GM19240 (cell line): Measurements from ENCODE around the gene SASH1.
"Not testable (repeated sequence)": the region's sequence is repeated elsewhere in the genome, so short reads cannot be mapped to it uniquely, and the experiment has no call there.

Experiments used
- DNase-seq: peaks from one replicate; pipeline ENCODE4 v3.0.0; 2011; ENCODE audit warnings: low spot score; ENCODE audit not compliant: insufficient read length

The SASH1 gene

DNA sequence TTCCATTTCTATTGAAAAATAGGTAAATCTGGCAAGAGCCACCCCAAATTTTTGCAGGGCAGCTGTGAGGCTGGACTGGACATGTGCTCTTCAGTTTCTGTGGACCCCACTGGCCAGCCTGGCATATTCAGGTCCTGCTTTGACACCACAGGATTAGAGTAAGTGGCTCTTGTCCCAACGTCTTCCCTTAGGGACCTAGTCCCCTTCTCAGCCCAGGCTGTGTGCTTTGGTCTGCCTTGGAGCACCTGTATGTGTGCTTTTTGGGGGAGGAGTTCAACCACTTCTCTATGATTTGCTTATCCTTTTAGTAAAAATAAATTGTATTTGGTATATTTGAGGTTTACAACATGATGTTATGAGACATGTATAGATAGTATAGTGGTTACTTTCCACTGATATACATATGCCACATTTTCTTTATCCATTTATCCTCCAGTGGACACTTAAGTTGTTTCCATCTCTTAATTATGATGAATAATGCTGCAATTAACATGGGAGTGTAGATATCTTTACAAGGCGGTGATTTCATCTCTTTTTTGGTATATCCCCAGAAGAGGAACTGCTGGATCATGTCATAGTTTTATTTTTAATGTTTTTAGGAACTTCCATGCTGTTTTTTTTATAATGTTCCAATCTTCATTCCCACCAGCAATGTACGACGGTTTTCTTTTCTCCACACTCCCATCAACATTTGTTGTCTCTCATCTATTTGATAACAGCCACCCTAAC, 236.4 kb downstream of the SASH1 start:
- no peak for DNase-seq

DNA sequence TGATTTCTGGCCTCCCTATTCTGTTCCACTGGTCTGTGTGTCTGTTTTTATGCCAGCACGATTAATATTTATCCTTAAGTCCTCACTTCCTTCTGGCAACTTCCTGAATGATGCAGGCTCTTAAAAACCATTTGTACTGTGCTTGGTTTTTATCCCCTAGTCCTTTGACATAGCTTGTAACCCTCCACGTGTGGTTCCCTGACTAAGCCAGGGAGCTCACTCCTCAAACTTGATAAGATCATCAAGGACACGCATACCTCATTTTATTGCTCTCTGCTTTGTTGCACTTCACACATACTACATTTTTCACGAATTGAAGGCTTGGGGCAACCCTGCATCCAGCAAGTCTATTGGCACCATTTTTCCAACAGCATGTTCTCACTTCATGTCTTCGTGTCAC, 237.8 kb downstream of the SASH1 start:
- DNase-seq = no peak

DNA sequence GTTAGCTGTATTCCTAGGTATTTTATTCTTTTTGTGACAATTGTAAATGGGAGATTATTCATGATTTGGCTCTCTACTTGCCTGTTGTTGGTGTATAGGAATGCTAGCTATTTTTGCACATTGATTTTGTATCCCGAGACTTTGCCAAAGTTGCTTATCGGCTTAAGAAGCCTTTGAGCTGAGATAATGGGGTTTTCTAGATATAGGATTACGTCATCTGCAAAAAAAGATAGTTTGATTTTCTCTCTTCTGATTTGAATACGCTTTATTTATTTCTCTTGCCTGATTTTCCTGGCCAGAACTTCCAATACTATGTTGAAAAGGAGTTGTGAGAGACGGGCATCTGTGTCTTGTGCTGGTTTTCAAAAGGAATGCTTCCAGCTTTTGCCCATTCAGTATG, 241.0 kb downstream of the SASH1 start:
- DNase-seq = no peak

DNA sequence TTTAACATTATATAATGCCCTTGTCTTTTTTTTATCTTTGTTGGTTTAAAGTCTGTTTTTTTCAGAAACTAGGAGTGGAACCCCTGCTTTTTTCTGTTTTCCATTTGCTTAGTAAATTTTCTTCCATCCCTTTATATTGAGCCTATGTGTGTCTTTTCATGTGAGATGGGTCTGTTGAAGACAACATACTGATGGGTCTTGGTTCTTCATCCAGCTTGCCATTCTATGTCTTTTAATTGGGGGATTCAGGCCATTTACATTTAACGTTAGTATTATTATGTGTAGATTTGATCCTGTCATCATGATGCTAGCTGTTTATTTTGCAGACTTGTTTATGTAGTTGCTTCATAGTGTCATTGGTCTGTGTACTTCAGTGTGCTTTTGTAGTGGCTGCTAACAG, 243.0 kb downstream of the SASH1 start:
- DNase-seq = not testable (repeated sequence)

DNA sequence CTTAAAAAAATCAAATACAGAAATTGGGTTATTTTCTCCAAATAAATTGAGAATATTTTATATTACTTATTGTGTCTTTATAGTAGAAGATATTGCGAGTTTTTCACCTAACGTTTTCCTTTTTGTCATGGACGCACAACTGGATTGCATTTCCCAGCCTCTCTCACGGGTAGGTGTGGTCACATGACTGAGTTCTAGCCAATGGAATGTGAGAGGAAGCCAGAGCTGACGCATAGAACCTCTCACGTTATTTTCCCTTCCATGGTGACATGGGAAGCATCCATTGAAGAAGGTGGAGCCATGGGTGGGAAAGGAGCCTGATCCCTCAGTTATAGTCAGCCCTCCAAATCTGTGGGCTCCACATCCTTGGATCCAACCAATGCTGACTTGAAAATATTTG, 248.2 kb downstream of the SASH1 start:
- no peak for DNase-seq

DNA sequence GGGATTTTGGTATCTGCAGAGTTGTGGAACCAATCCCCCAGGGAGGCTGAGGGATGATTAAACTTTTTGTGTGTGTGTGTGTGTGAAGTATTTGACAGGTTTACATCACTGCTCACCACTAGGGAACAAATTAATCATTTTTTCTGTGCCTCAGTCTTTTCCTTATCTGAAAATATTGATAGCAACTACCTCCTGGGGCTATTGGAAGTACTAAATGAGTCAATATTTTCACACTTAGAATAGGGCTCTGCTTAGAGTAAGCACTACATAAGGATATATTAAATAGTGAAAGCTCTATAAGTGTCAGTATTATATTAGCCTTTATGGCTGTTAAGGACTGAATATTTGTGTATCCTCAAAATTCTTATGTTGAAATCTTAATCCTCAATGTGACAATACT, 249.0 kb downstream of the SASH1 start:
- DNase-seq = no peak

DNA sequence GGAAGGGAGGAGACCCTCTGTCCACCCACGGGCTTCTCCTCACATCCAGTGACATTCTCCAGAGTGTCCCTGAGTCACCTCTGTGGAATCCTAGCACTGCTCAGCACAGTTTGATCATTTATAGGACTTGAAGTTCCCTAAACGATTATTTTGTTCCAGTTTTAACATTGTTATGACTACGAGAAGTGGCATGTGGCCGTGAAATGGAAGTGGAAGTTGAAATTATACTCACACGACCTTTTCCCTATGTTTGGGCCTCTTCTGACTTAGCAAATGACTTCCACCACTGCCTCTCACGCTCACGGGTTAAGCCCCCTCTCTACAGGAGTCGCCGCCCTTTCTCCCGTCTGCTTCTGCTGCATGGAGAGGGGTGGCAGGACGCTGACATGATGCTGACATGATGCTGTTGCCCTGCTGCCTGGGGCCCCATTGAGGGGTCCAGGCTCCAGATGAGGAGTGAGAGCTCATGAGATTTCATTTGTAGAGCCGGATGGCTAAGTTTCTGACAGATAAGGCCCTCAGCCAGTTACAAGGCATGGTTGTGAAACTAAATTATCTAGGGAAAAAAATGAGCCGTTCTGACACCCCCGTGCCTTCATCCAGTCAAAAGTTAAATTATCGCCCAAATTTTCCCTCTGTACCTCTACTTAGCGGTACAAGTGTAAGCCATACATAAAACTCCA, 250.6 kb downstream of the SASH1 start:
- no peak for DNase-seq

DNA sequence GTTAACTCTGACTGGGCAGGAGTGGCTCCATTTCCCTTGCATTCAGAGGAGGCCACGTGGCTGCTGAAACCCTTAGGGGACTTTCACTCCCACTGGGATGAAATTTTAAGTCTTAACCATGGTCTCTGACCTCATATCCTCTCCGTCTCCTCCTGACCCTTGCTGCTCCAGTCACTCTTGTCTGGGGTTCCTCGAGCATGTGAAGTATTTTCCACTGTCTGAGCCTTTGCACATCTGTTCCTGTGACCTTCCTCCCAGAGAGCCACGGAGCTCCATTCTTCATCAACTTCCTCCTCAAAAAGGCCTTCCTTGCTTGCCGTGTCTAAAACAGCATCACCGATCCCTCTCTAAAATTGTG, 251.2 kb downstream of the SASH1 start:
- DNase-seq = no peak

DNA sequence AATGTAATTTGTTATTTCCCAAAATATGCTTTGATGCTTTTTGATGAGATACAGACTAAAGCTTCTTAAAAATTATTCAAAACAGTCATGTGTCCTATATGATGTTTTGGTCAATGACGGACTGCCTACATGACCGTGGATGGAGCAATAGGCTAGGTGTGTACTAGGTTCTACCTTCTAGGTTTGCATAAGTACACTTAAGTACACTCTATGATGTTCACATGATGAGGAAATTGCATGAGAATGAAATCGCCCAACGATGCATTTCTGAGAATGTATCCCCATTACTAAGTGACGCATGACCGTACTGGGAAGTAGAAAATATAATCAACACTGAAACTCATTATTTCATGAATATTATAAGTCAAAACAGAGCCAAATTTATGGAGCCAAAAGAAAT, 252.9 kb downstream of the SASH1 start:
- DNase-seq = no peak

DNA sequence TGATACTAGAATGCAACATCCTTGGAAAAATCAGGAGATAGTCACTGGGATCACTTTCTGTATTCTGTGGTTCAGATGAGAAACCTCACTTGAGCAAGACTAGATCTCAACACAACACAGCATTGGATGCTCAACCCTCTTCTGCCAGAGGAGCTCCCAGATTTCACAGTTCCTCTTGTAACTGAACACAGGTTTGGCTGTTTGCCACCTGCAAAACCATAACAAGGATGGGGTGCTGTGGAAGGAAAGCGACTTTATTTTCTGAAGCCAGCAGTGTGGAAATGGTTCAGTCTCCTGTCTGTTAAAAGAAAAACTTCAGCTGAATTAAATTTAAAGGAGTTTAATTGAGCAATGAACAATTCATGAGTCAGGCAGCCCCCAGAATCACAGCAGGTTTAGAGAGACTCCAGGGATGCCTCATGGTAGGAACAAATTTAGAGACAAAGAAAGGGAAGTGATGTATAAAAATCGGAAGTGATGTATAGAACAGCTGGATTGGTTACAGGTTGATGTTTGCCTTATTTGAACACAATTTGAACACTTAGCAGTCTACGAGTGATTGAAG, 254.3 kb downstream of the SASH1 start:
- DNase-seq = no peak

DNA sequence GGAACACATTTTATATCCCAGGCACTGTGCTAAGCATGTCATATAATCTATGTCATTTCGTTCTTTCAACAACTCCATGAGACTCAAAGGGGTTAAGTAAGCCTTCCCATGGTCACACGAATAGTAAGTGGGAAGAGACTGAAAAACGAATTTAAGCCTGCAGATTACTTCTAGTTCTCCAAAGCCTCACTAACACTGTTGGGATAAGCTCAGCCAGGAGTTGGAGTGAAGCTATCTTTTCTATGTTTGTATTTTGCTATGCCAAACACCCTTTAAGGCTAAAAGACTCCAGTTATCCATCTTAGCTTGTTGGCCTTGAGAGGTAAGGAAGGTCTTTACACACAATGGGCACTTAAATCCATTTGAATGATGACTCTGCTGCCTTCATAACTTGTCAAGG, 256.1 kb downstream of the SASH1 start:
- no peak for DNase-seq

DNA sequence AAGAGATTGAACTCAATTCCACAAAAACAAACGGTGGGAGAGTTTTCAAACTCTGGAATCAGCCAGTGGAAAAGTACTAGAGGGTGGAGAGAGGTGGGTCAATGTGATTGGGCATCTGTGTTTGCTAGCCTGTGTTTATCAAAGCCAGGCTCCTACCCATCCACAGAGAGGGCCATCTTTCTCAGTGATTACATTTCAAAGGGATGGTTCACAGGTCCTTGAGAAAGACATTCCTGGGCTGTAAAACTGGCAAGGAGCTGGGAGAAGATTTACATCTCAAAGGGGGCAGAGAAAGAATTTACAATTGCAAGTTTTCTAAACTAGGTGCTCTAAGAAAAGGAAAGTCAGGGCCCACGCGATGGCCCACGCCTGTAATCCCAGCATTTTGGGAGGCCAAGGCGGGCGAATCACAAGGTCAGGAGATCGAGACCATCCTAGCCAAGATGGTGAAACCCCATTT, 257.4 kb downstream of the SASH1 start:
- no peak for DNase-seq
